SKM-1 (cell line): ENCODE data around the gene EIF3K.
"Not testable (repeated sequence)": the region's sequence is repeated elsewhere in the genome, so short reads cannot be mapped to it uniquely, and the experiment has no call there.

Experiments
- DNase-seq: peaks from one replicate; lab custom pipeline; 2025; ENCODE audit not compliant: unreplicated experiment; lab: John Stamatoyannopoulos, UW

The EIF3K gene

GRCh38 chr19:38618590-38619360 is at the start of gene EIF3K:
TSS of gene EIF3K (plus strand) at chr19:38619188. CDS start at chr19:38619269, 81 bp downstream.
- peak; percentile 97 for DNase-seq

- DNase-seq = no peak
Measured at GRCh38 chr19:38569368-38569983, 49.5 kb upstream of the EIF3K start.

GRCh38 chr19:38571682-38572081 is 47.3 kb upstream of the EIF3K start:
- no peak for DNase-seq

GRCh38 chr19:38577826-38578225 is 41.2 kb upstream of the EIF3K start:
- DNase-seq = no peak

GRCh38 chr19:38579304-38579703 is 39.7 kb upstream of the EIF3K start:
- not testable (repeated sequence) for DNase-seq

GRCh38 chr19:38580080-38580479 is 38.9 kb upstream of the EIF3K start:
- DNase-seq = no peak

- no peak for DNase-seq
Measured at GRCh38 chr19:38583219-38583984, 35.6 kb upstream of the EIF3K start.

- DNase-seq = no peak
Measured at GRCh38 chr19:38583985-38584305, 35.0 kb upstream of the EIF3K start.

GRCh38 chr19:38587562-38587961 is 31.4 kb upstream of the EIF3K start:
- no peak for DNase-seq

GRCh38 chr19:38588041-38588440 is 30.9 kb upstream of the EIF3K start:
- DNase-seq = no peak

- no peak for DNase-seq
Measured at GRCh38 chr19:38592940-38593339, 26.0 kb upstream of the EIF3K start.

- no peak for DNase-seq
Measured at GRCh38 chr19:38596057-38596981, 22.7 kb upstream of the EIF3K start.

- no peak for DNase-seq
Measured at GRCh38 chr19:38597075-38597474, 21.9 kb upstream of the EIF3K start.

GRCh38 chr19:38599722-38600121 is 19.3 kb upstream of the EIF3K start:
- DNase-seq = no peak

GRCh38 chr19:38602856-38603255 is 16.1 kb upstream of the EIF3K start:
- DNase-seq = not testable (repeated sequence)

- no peak for DNase-seq
Measured at GRCh38 chr19:38606131-38606530, 12.9 kb upstream of the EIF3K start.

- no peak for DNase-seq
Measured at GRCh38 chr19:38614289-38614688, 4.7 kb upstream of the EIF3K start.

- DNase-seq = no peak
Measured at GRCh38 chr19:38615007-38615581, 3.9 kb upstream of the EIF3K start.

GRCh38 chr19:38616265-38616664 is 2.7 kb upstream of the EIF3K start:
- no peak for DNase-seq

GRCh38 chr19:38617283-38617763 is 1.7 kb upstream of the EIF3K start:
- no peak for DNase-seq
